GM21786 (cell line): ENCODE results near the gene CCND2.
"Not testable (repeated sequence)": the region's sequence is repeated elsewhere in the genome, so short reads cannot be mapped to it uniquely, and the experiment has no call there.

Experiments used
- ATAC-seq: cut with Tn5 transposase; IDR thresholded peaks from one replicate; pipeline ENCODE4 v1.9.1; 2021; ENCODE audit not compliant: unreplicated experiment

Gene CCND2

GRCh38 chr12:4273652-4274395 is at the start of gene CCND2:
Gene CCND2, plus strand, starts transcription at chr12:4273762. Its CDS starts 279 bp downstream, at chr12:4274041.
- peak; percentile 27 for ATAC-seq

DNA sequence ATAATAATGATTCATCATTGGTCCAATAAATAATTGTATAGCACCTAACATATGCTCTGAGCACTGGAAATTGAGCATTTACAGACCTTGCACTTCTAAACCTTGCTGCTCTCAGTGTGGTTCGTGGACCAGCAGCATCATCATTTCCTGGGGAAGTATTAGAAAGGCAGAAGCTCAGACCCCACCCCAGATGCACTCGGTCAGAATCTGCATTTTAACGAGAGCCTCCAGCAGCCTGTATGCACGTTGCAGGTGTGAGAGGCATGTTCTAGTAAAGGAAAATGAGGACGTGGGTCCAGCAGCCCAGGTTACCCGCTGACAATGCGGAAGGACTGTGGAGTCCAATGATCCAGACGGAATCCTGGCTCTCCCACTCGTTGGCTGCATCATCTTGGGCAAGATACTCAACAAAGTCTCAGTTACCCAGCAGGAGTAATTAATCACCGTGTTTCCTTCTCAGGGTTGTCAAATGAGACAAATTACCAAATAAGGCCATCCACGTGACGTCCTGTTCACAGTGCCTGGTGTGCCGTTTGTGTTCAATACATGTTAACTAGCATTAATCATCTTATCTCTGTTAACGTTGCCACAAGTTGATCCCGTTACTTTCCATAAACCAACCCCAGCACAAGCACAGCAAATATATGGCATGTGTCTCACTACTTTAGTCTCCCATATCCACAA is 49.2 kb upstream of the CCND2 start:
- ATAC-seq: no peak

- no peak for ATAC-seq
These were observed 48.0 kb upstream of the CCND2 start for GRCh38 chr12:4225571-4225970.

- no peak for ATAC-seq
These were observed 46.5 kb upstream of the CCND2 start for GRCh38 chr12:4227046-4227445.

DNA sequence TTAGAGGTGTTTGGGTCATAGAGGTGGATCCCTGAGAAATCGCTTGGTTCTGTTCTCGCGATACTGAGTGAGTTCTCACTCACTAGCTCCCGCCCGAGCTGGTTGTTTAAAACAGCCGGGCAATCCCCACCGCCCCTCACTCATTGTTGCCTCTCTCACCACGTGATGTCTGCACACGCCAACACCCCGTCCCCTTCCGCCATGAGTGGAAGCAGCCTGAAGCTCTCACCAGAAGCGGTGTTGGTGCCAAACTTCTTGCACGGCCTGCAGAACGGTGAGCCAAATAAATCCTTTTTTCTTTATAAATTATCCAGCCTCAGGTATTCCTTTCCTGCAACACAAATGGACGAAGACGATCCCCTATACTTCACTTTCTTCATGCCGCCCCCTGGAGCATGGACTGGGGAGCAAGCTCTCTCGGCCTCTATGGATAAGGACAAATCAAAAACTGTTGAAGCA is 45.4 kb upstream of the CCND2 start:
- ATAC-seq: no peak

DNA sequence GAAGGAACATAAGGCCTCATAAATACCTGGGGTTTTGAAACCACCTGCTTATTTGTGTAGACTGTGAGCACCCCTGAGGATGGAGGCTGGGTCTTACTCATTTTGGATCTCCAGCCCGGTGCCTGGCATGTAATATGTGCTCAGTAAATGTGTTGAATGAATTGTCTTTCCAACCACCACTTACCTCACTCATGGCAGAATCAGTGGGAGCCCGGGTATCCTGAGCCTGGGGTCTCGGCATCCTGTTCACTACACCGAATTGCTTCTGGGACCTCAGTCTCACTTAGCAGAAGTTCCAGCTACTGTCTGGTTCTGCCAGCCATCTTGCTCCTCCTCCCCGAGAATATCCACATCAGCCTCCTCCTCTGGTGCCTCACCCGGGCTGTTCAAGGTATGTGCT is 43.0 kb upstream of the CCND2 start:
- ATAC-seq: no peak

DNA sequence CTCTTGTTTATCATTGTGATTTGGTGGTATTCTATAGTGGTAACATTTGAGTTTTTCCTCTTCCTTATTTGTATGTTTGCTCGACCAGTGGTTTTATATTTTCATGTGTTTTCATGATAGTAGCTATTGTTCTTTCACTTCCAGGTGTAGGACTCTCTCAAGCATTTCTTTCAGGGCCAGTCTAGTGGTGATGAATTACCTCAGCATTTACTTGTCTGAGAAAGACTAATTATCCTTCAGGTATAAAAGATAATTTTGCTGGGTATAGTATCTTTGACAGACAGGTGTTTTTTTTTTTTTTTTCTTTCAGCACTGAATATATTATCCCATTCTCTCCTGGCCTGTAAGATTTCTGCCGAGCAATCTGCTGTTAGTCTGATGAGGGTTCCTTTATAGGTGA is 35.0 kb upstream of the CCND2 start:
- ATAC-seq: no peak

DNA sequence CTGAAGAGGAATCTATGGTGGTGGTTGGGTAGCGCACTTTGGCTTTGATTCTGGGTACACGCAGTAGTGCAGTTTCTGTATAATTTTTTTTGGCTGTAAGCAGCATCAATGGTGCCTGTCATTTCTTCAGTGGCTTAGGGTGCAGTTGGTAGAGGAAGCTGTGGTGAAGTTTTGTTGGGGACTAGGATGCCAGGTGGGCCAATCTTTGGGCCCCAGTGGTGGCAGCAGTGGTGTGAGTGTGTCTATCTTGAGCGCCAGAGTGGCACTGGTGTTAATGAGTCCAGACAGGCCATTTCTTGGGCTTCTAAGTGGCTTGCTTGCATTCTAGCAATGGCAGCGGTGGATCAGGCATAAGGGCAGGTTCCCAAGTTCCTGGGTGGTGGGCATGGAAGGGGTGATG is 33.8 kb upstream of the CCND2 start:
- ATAC-seq: no peak

DNA sequence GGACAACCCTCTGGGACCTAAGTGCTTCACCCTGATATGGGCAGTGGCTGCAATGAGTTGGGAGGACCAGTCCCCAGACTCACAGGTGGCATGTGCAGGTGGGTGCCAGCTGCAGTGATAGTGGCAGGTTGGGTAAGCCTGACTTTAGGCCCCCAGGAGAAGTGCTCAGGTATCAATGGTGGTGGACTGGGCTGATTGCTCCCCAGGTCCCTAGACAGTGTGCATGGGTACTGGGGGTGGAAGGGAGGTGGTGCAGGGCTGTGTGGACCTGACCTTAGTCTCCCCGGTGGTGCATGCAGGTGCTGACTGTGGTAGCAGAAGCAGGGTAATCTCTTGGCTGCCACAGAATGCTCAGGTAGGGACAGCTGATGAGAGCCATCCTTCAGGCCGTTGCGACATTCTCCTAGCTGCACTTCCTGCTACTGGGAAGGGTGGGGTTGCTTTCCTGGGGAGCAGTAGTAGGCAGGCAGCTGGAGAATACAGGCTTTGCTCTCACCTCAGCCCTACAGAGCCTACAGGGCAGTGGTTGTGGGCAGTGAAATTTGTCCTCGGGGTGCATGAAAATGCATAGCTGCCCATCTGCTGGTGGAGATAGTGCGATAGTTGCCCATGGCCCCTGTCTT is 33.3 kb upstream of the CCND2 start:
- ATAC-seq: no peak

- no peak for ATAC-seq
These were observed 32.6 kb upstream of the CCND2 start for GRCh38 chr12:4240981-4241380.

DNA sequence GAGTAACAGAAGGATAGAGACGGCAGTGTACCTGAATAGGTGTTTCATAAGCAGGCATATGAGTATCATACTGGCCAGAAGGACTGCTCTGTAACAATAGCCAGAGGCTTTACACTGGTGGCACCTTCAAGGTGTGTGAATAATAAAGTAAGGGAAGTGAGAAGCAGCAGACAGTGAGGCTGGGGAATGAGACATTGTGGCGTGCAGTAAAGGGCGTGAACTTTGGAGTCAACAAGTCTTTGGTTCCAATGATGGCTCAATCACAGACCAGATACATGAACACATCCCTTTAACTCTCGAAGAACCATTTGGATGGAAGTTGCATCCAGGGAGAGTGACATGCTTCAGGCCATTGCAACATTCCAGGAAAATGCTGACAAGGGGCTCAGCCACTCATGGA is 32.0 kb upstream of the CCND2 start:
- no peak for ATAC-seq

GRCh38 chr12:4242595-4242994 is 31.0 kb upstream of the CCND2 start:
- ATAC-seq: no peak

DNA sequence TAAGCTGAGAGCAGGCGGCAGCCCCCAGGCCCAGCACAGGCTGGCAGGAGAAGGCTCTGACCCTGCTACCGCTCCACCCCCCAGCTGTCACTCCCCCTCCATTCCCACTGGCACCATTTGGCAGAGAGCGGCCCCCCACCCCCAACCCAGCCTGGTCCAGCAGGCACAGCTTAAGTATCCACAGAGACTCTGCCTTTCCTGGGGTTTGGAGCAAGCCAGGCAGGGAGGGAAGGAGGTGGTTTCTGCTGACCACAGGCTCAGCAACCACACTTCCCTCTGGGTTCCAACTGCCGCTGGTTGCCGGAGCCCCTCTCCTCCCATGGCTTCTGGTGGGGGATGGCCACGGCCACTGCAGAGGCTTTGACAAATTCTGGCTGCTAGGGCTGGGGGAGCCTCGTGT is 30.5 kb upstream of the CCND2 start:
- no peak for ATAC-seq

DNA sequence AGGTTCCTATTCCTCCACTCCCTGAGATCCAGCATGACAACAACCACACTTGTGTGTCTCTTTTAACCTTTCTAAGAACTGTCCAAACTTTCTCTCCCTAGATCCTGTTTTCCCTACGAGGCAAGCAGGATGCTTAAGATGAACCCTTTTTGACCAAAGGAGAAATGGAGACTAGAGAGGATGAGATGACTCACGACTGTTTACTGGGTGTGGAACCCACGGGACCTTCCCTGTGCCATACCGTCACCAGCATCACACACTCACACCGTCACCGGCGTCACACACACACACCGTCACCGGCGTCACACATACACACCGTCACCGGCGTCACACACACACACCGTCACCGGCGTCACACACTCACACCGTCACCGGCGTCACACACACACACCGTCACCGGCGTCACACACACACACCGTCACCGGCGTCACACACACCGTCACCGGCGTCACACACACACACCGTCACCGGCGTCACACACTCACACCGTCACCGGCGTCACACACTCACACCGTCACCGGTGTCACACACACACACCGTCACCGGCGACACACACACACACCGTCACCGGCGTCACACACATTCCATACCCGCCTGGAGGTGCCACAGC is 30.0 kb upstream of the CCND2 start:
- ATAC-seq: not testable (repeated sequence)

DNA sequence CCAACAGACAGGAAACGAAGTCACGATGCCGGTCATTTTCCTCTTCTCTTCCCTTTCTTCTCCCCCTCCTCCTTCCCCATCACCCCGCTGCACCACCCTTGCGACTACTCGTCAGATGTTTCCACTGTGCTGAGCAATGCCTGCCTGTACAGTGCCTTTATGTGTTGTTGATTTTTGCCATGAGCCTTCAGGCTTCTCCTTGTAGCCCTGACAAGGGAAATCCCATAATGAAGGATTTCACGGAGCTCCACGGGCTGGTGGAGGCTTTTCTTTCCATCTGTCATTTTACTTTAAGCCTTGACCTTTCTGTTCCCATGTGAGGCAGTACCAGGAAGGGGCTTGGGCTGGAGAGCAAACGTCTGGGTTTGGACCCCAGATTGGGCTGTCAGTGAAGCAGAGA is 28.7 kb upstream of the CCND2 start:
- ATAC-seq: no peak

DNA sequence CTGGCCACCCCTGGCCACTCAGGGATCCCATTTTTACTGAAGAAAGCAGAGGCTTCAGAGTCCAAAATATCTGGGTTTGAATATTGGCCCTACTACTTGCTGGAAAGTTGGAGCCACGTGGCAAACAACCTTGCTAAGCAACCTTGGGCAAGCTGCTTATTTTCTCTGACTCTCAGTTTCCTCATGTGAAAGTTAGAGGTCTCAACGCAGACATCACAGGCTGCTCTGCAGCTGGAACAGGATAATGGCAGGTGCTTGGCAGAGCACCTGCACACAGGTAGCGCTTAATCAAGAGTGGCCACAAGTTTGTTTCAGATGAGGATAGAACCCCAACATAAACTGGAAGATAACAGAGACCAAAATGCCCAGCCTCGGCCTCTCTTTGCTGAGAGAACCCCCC is 28.1 kb upstream of the CCND2 start:
- no peak for ATAC-seq

DNA sequence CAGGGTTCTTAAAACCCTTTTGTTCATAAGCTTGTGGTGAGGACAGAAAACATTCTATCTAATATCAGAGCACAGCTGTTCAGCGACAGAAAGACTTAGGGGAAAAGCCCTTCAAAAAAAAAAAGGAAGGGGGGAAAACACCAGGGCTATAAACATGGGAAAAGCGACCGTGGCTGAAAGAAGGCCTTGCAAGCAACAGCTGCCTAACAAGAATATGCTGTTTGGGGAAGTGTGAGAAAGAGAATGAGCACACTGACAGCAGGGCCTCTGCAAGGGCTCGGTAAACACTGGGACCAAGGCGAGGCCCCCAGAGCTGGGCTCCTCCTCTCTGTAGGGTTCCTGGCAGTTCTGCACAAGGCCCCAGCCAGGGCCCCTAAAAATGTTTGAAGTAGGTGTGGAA is 27.4 kb upstream of the CCND2 start:
- no peak for ATAC-seq

- ATAC-seq: no peak
These were observed 22.9 kb upstream of the CCND2 start for GRCh38 chr12:4250691-4251090.

- ATAC-seq: no peak
These were observed 22.2 kb upstream of the CCND2 start for GRCh38 chr12:4251216-4251891.

GRCh38 chr12:4251967-4252366 is 21.6 kb upstream of the CCND2 start:
- no peak for ATAC-seq

- no peak for ATAC-seq
These were observed 21.0 kb upstream of the CCND2 start for GRCh38 chr12:4252601-4253000.
